ENCODE measurements around the gene FBLL1. TPM values are rescaled to one million over a fixed set of nuclear protein-coding genes. Genes with fewer than 3 reads are reported as not detected.

Gene FBLL1
- total RNA-seq, 1 donor from 2014 or later: not detected

DNA sequence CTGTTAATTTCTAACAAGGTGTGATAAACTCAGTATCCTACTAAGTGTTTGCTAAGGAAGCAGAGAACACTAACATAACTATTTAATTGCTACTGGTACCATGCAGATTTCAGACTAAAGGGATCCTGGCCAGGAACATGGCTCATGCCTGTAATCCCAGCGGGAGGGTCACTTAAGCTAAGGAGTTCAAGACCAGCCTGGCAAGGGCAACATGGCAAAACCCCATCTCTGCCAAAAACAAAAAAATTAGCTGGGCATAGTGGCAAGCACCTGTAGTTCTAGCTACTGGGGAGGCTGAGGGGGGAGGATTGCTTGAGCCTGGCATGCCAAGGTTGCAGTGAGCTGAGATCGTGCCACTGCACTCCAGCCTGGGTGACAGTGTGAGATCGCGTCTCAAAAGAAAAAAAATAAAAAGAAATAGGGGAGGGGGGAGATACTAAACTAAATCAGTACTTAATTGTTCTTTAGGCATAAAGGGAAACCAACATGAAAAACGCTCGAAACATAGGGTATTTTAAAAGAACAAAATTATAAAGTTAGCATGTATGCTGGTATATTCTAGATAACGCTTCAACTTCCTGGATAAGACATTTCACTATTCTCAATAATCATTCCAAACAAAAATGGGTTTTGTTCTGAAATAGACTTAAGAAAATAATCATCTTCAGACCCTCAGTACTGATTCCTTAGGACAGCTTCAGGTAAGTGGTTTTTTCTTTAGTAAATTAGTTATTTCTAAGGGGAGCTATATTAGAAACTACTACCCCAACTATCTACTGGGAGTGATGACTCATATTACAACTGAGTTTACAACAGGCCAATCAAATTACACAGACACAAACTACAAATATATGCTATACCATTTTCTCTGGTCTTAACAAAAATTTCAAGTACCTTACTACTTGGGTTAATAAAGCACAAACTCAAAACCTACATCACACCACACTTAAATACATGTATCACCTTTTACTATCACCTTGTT, 46.6 kb downstream of the FBLL1 start:
- intact Hi-C loops (cut with DNase I): no loop called here
- DNase-seq: no peak

DNA sequence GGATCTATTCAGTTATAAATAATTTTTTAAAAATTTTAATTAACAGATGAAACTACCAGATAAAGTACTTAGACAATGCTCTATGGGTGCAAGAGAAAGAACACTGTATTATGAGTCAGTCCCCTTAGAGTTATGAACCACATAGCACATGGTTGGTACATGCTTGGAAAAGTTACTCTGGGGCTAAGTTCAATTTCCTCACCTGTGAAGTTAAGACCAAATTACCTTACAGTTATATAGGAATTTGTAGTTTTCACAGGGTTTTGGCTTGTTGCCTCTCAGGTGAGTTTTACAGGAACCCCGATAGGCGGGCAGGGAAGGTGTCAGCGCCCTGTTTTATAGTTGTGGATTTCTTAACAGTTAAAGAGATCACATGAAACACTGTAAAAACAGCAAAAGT, 48.9 kb downstream of the FBLL1 start:
- intact Hi-C loops (cut with DNase I): no loop called here
- Histone ChIP-seq H3K27ac (no peak overlapping the region), H3K4me3 (peak overlapping the region; percentile 90), H3K36me3 (no peaks in the 10 kb centered on the region), H3K4me1 (peaks cover 17% of the 10 kb centered on the region), H3K9me3 (no peaks in the 10 kb centered on the region), H3K27me3 (no peaks in the 10 kb centered on the region)
- TF ChIP-seq, protein P1, sequence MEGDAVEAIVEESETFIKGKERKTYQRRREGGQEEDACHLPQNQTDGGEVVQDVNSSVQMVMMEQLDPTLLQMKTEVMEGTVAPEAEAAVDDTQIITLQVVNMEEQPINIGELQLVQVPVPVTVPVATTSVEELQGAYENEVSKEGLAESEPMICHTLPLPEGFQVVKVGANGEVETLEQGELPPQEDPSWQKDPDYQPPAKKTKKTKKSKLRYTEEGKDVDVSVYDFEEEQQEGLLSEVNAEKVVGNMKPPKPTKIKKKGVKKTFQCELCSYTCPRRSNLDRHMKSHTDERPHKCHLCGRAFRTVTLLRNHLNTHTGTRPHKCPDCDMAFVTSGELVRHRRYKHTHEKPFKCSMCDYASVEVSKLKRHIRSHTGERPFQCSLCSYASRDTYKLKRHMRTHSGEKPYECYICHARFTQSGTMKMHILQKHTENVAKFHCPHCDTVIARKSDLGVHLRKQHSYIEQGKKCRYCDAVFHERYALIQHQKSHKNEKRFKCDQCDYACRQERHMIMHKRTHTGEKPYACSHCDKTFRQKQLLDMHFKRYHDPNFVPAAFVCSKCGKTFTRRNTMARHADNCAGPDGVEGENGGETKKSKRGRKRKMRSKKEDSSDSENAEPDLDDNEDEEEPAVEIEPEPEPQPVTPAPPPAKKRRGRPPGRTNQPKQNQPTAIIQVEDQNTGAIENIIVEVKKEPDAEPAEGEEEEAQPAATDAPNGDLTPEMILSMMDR (IDR thresholded peaks at IDR 0.05): no peak
- DNase-seq: no peak
- no peak for ATAC-seq

More for the DNA sequence above, 46.6 kb downstream of the FBLL1 start:
- Histone ChIP-seq H3K27ac (no peak overlapping the region), H3K4me3 (no peak overlapping the region), H3K36me3 (no peaks in the 10 kb centered on the region), H3K27me3 (no peaks in the 10 kb centered on the region), H3K4me1 (peaks cover 20% of the 10 kb centered on the region), H3K9me3 (no peaks in the 10 kb centered on the region)
- ATAC-seq: no peak
- TF ChIP-seq, protein P1 (IDR thresholded peaks at IDR 0.05): no peak

DNA sequence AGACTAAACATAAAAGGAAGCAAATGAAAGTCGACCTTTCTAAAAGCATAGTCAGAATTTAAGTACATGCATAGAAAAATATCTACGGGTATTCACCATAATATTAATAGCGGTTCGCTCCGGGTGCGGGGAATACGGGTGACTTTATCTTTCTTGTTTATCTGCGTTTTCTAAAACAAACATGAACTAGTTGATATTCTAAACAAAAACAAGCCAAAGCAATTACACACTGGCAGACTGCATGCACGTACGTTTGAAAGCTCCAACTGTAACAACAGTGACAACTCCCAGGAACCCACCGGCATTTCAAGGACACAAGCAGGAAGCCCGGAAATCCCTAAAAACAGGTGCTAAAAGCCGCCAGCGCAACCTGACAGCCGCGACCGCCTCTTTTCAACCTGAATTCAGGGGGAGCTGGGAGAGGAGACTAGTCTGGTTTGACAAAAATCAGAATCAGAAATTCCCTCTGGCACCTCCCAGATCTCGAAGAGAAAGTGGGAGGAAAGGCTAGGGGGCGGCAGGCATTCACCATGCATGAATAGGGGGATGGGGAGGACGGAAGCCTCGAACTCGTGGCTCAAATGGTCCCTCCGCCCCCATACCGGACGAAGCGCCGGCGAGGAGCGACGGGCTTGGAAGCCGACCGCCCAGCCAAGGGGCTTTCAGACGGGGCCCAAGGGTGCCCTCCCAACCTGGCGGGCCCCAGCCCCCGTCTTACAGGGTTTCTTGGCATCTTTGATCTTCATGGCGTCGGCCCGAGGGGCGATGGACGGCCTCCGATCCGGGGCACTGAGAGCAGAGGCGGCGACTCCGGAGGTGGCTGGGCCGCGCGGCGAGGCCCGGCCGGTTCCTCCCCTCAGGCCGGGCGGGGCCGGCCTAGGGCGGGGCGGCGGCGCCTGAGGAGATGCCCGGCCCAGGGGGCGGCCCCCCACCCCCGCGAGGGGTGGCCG, 49.7 kb downstream of the FBLL1 start, which contains the start of gene PANK3:
Gene PANK3 (minus strand): TSS at position 831 of the 950 bp plus-strand sequence. CDS start 85 bp downstream, at position 746.
- TF ChIP-seq, protein P1 (IDR thresholded peaks at IDR 0.05): no peak
- Histone ChIP-seq H3K27ac (peak within 1 kb of the TSS; percentile 94), H3K4me1 (peaks cover 17% of the 10 kb centered on the region), H3K36me3 (no peaks in the 10 kb centered on the region), H3K27me3 (no peaks in the 10 kb centered on the region), H3K4me3 (peak within 1 kb of the TSS; percentile 90), H3K9me3 (no peaks in the 10 kb centered on the region)
- no peak for DNase-seq
- ATAC-seq: peak; percentile 91
- intact Hi-C loops (cut with DNase I): no loop called here

DNA sequence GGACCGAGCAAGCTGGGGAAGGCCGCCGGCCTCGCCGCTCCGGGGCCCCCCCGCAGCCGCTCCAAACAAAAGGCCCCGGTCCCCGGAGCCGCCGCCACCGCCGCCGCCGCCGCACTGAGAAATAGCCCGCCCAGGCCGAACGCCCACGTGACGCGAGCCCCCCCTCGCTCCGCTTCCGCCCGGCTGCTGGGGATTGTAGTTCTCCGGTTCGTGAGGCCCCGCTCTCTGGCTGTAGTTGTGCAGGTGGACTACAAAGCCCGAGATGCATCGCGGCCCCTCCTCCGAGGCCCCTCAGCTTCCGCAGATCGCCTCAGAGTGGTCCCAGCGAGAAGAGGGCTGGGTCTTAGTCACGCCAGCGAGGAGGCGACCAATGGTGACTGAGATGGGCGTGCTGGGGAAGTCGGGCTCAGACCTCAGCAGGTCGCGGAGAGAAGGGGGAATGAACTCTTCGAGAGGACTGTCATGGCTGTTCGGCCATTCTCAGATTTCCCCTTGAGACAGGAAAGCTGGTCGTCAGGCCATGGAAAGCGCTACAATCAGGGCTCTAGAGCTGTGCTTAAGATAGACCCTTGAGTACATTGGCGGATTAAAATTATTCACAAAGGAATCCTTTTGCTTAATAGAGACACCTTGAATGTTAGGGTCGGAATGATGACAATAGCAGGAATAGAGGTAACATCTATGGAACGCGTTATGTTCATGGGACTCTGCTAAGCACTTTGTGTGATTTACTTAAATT, 50.6 kb downstream of the FBLL1 start:
- Histone ChIP-seq H3K27me3 (no peaks in the 10 kb centered on the region), H3K4me3 (peak overlapping the region; percentile 90), H3K36me3 (no peaks in the 10 kb centered on the region), H3K4me1 (peaks cover 17% of the 10 kb centered on the region), H3K9me3 (no peaks in the 10 kb centered on the region), H3K27ac (peak overlapping the region; percentile 94)
- ATAC-seq (peak; percentile 98), DNase-seq (peak; percentile 99)
- intact Hi-C loops (cut with DNase I): no loop called here
- TF ChIP-seq, protein P1 (IDR thresholded peaks at IDR 0.05): no peak

DNA sequence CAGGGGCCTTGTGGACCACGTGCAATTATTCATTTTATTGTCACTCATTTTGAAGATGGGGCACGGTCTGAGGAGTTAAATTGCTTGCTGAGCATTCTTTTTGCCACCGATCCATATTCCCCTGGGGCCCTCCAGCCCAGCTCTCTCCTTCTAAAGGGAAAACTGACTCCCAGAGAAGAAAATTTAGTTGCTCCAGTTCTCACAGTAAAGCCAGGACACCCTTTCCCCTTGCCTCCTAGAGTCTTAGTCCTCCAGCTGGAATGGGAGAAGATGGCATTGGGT, 51.1 kb downstream of the FBLL1 start:
- H3K4me3 ChIP-seq: peak overlapping the region; percentile 90
- intact Hi-C loops (cut with DNase I): no loop called here
- no peak for ATAC-seq
- peak overlapping the region; percentile 94 for H3K27ac ChIP-seq
- no peak for DNase-seq
- no peaks in the 10 kb centered on the region for H3K27me3 ChIP-seq
- no peaks in the 10 kb centered on the region for H3K36me3 ChIP-seq
- TF ChIP-seq, protein P1 (IDR thresholded peaks at IDR 0.05): no peak
- no peaks in the 10 kb centered on the region for H3K9me3 ChIP-seq
- H3K4me1 ChIP-seq: peaks cover 17% of the 10 kb centered on the region

Data from upper lobe of right lung (tissue), 1 donor.